ENCODE data around the gene MMEL1. TPM values are rescaled to one million over a fixed set of nuclear protein-coding genes. Genes with fewer than 3 reads are reported as not detected.
A peak's percentile ranks its signal among the peaks of the same experiment; 100 is the strongest.
"Not testable (repeated sequence)": the region's sequence is repeated elsewhere in the genome, so short reads cannot be mapped to it uniquely, and the experiment has no call there.

Gene MMEL1
- total RNA-seq, 2 donors from 2014 or later = not detected

- DNase-seq (no peak), ATAC-seq (no peak)
- no peaks in the 10 kb centered on the region for H3K27me3 ChIP-seq
- H3K4me3 ChIP-seq = no peak overlapping the region
- WGBS, 2 donors = 52 to 59% methylated on average over 5 of the region's 5 CpGs
- no peaks in the 10 kb centered on the region for H3K9me3 ChIP-seq
- H3K4me1 ChIP-seq = peaks cover 36% of the 10 kb centered on the region
- intact Hi-C loops (cut with DNase I) = loop anchor here (10.0 kb wide), 1 partner anchor 49 kb away; the partner anchor contains the start of gene HES5
- TF ChIP-seq POLR2A (IDR thresholded peaks at IDR 0.05) (no peak), CTCF (IDR thresholded peaks at IDR 0.05) (no peak)
- H3K36me3 ChIP-seq (replicated peaks in 1 of 2; ENCODE audit: insufficient read depth in 1 of 2, low read depth in 2 of 2) = no peaks in the 10 kb centered on the region
- peak overlapping the region in 2 of 4 donors; percentile 2 to 47 for H3K27ac ChIP-seq
Measured at GRCh38 chr1:2583331-2583791, 49.5 kb downstream of the MMEL1 start.

GRCh38 chr1:2582391-2582790 is 50.4 kb downstream of the MMEL1 start:
- Histone ChIP-seq H3K9me3 (no peaks in the 10 kb centered on the region), H3K27ac (no peak overlapping the region), H3K4me1 (peaks cover 35% of the 10 kb centered on the region), H3K4me3 (no peak overlapping the region), H3K27me3 (no peaks in the 10 kb centered on the region), H3K36me3 (replicated peaks in 1 of 2; ENCODE audit: insufficient read depth in 1 of 2, low read depth in 2 of 2) (no peaks in the 10 kb centered on the region)
- intact Hi-C loops (cut with DNase I) = loop anchor here (10.0 kb wide), 1 partner anchor 48 kb away; the partner anchor contains the start of gene HES5
- TF ChIP-seq POLR2A (IDR thresholded peaks at IDR 0.05) = no peak
- no peak for TF ChIP-seq CTCF (IDR thresholded peaks at IDR 0.05)
- DNase-seq (no peak), ATAC-seq (no peak)
- WGBS, 2 donors = 59 to 65% methylated on average over 4 to 7 of the region's 7 CpGs

DNA sequence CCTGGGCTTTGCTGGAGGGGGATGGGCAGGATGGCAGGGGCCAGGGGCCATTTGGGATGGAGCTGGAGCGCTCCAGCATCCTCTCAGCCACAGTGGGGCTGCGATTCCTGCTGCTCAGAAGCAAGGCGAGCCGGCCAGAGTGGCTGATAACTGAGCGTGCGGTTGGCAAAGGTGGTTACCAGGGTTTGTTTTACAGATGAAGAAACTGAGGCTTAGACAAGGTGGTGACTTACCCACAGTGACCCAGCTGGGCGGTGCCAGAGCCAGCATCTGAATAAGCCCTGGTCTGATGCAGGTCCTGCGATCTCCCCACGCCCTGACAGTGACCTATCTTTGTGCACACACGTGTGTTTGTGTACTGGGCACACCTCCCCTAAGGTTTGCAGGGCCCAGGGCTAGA is 52.1 kb downstream of the MMEL1 start:
- intact Hi-C loops (cut with DNase I) = loop anchor here (10.0 kb wide), 1 partner anchor 46 kb away; the partner anchor contains the start of gene HES5
- WGBS, 2 donors = 66 to 76% methylated on average over 10 of the region's 10 CpGs
- Histone ChIP-seq H3K4me3 (no peak overlapping the region), H3K9me3 (no peaks in the 10 kb centered on the region), H3K36me3 (replicated peaks in 1 of 2; ENCODE audit: insufficient read depth in 1 of 2, low read depth in 2 of 2) (no peaks in the 10 kb centered on the region), H3K27me3 (no peaks in the 10 kb centered on the region), H3K4me1 (peaks cover 38% of the 10 kb centered on the region), H3K27ac (no peak overlapping the region)
- TF ChIP-seq POLR2A (IDR thresholded peaks at IDR 0.05) (no peak), CTCF (IDR thresholded peaks at IDR 0.05) (no peak)
- ATAC-seq = no peak
- no peak for DNase-seq

DNA sequence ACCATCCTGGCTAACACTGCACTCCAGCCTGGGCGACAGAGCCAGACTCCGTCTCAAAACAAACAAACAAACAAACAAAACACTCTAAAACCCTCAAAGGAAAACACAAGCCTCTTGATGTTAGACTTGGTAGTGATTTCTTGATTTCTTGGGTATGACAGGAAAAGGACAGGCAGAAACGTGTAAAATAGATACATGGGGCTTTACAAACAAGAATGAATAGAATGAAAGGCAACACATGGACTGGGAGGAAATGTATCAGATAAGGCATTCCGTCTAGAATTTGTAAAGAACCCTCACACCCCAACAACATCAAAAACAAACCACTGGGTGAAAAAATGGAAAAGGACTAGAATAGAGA is 54.1 kb downstream of the MMEL1 start:
- peak overlapping the region; percentile 22 to 87 (median 76) for H3K27ac ChIP-seq
- H3K4me1 ChIP-seq = peaks cover 20% of the 10 kb centered on the region
- H3K4me3 ChIP-seq = no peak overlapping the region
- TF ChIP-seq CTCF (IDR thresholded peaks at IDR 0.05) (no peak), POLR2A (IDR thresholded peaks at IDR 0.05) (no peak)
- H3K27me3 ChIP-seq = no peaks in the 10 kb centered on the region
- no peaks in the 10 kb centered on the region for H3K9me3 ChIP-seq
- intact Hi-C loops (cut with DNase I) = no loop called here
- 58 to 61% methylated on average over 4 of the region's 4 CpGs for WGBS, 2 donors
- no peak for ATAC-seq
- no peaks in the 10 kb centered on the region for H3K36me3 ChIP-seq (replicated peaks in 1 of 2; ENCODE audit: insufficient read depth in 1 of 2, low read depth in 2 of 2)
- DNase-seq = no peak

- H3K27me3 ChIP-seq; ATAC-seq; H3K4me3 ChIP-seq; H3K9me3 ChIP-seq; intact Hi-C loops (cut with DNase I); H3K36me3 ChIP-seq (replicated peaks in 1 of 2; ENCODE audit: insufficient read depth in 1 of 2, low read depth in 2 of 2); DNase-seq: not testable (repeated sequence)
- WGBS, 2 donors = 70 to 88% methylated on average over 9 to 21 of the region's 23 CpGs
- Histone ChIP-seq H3K4me1 (peaks cover 15% of the 10 kb centered on the region), H3K27ac (peak overlapping the region; percentile 62 to 87 (median 76))
Measured at GRCh38 chr1:2577565-2578075, 55.2 kb downstream of the MMEL1 start.

All from body of pancreas (tissue), 4 donors.